H9 (cell line): ENCODE data around the gene VPS51. TPM values are rescaled to one million over a fixed set of nuclear protein-coding genes. Genes with fewer than 3 reads are reported as not detected.

Experiments used
- DNase-seq: peaks from one replicate; pipeline ENCODE4 v3.0.0-alpha.2; 2017
- H2AFZ ChIP-seq: one replicate; pipeline ENCODE4 v1.6.1; 2013; ENCODE audit warnings: mild to moderate bottlenecking, low read length, control low read depth, moderate library complexity
- H2AK5ac ChIP-seq: 2 replicates; pipeline ENCODE4 v1.6.1; 2013; ENCODE audit warnings: low read length, control low read depth, mixed read lengths; ENCODE audit not compliant: insufficient read length
- H2BK120ac ChIP-seq: one replicate; pipeline ENCODE4 v1.6.1; 2013; ENCODE audit warnings: low read depth, mild to moderate bottlenecking, low read length, control low read depth, inconsistent platforms; ENCODE audit not compliant: poor library complexity, severe bottlenecking
- H2BK12ac ChIP-seq: 2 replicates; pipeline ENCODE4 v1.6.1; 2013; ENCODE audit warnings: low read length, control low read depth, mixed read lengths, low read depth; ENCODE audit not compliant: insufficient read length
- H2BK15ac ChIP-seq: 2 replicates; pipeline ENCODE4 v1.6.1; 2013; ENCODE audit warnings: low read depth, low read length, control low read depth
- H2BK20ac ChIP-seq: one replicate; pipeline ENCODE4 v1.6.1; 2013; ENCODE audit warnings: low read depth, mild to moderate bottlenecking, low read length, control low read depth, inconsistent platforms; ENCODE audit not compliant: poor library complexity, severe bottlenecking
- H2BK5ac ChIP-seq: 2 replicates; pipeline ENCODE4 v1.6.1; 2013; ENCODE audit warnings: low read length, control low read depth, mixed read lengths; ENCODE audit not compliant: insufficient read length
- H3K14ac ChIP-seq: 2 replicates; pipeline ENCODE4 v1.6.1; 2013; ENCODE audit warnings: low read length, control low read depth; ENCODE audit not compliant: insufficient read depth
- H3K18ac ChIP-seq: 2 replicates; pipeline ENCODE4 v1.6.1; 2013; ENCODE audit warnings: low read depth, mild to moderate bottlenecking, mixed read lengths, low read length, control low read depth; ENCODE audit not compliant: insufficient read length
- H3K23ac ChIP-seq: 2 replicates; pipeline ENCODE4 v1.6.1; 2013; ENCODE audit warnings: low read length, control low read depth, mixed read lengths, low read depth; ENCODE audit not compliant: insufficient read length
- H3K23me2 ChIP-seq: 2 replicates; pipeline ENCODE4 v1.6.1; 2013; ENCODE audit warnings: low read depth, mild to moderate bottlenecking, mixed read lengths, low read length, control low read depth; ENCODE audit not compliant: insufficient read length, poor library complexity, severe bottlenecking
- H3K27ac ChIP-seq: 2 replicates; pipeline ENCODE4 v1.5.1; 2013; ENCODE audit warnings: low read length, control low read depth, mixed read lengths, low read depth; ENCODE audit not compliant: insufficient read length
- H3K27me3 ChIP-seq: 2 replicates; pipeline ENCODE4 v1.6.1; 2013; ENCODE audit warnings: low read length, control low read depth, inconsistent platforms; ENCODE audit not compliant: insufficient read depth
- H3K4ac ChIP-seq: 2 replicates; pipeline ENCODE4 v1.6.1; 2013; ENCODE audit warnings: low read depth, mild to moderate bottlenecking, control low read depth, inconsistent platforms, low read length, moderate library complexity
- H3K4me1 ChIP-seq: 2 replicates; pipeline ENCODE4 v1.6.1; 2013; ENCODE audit warnings: low read length, control low read depth, inconsistent platforms; ENCODE audit not compliant: insufficient read depth
- H3K4me2 ChIP-seq: 2 replicates; pipeline ENCODE4 v1.6.1; 2013; ENCODE audit warnings: low read length, control low read depth, mixed read lengths; ENCODE audit not compliant: insufficient read length, insufficient read depth
- H3K56ac ChIP-seq: 2 replicates; pipeline ENCODE4 v1.6.1; 2013; ENCODE audit warnings: low read depth, mild to moderate bottlenecking, mixed read lengths, low read length, control low read depth; ENCODE audit not compliant: insufficient read length
- H3K79me1 ChIP-seq: 2 replicates; pipeline ENCODE4 v1.6.1; 2013; ENCODE audit warnings: low read depth, mild to moderate bottlenecking, moderate library complexity, low read length, control low read depth, inconsistent platforms; ENCODE audit not compliant: insufficient read depth, poor library complexity, severe bottlenecking
- H3K79me2 ChIP-seq: 2 replicates; pipeline ENCODE4 v1.6.1; 2013; ENCODE audit warnings: low read length, control low read depth, inconsistent platforms; ENCODE audit not compliant: insufficient read depth
- H3K9ac ChIP-seq: 2 replicates; pipeline ENCODE4 v1.6.1; 2013; ENCODE audit warnings: low read length, control low read depth, mixed read lengths; ENCODE audit not compliant: insufficient read length; ENCODE audit errors: extremely low read depth
- H3K9me3 ChIP-seq: one replicate; pipeline ENCODE4 v1.6.1; 2013; ENCODE audit warnings: low read depth, low read length, inconsistent platforms; ENCODE audit not compliant: control insufficient read depth
- H3T11ph ChIP-seq: one replicate; pipeline ENCODE4 v1.6.1; 2013; ENCODE audit warnings: mild to moderate bottlenecking, low read length, control low read depth, inconsistent platforms
- H4K20me1 ChIP-seq: one replicate; pipeline ENCODE4 v1.6.1; 2013; ENCODE audit not compliant: control insufficient read depth, insufficient read length, insufficient read depth
- H4K5ac ChIP-seq: 2 replicates; pipeline ENCODE4 v1.6.1; 2013; ENCODE audit warnings: low read depth, mild to moderate bottlenecking, mixed read lengths, low read length, control low read depth; ENCODE audit not compliant: insufficient read length
- H4K8ac ChIP-seq: replicated peaks from 2 replicates; pipeline ENCODE4 v1.6.1; 2013; ENCODE audit warnings: low read length, control low read depth, mixed read lengths, low read depth; ENCODE audit not compliant: insufficient read length
- H4K91ac ChIP-seq: 2 replicates; pipeline ENCODE4 v1.6.1; 2013; ENCODE audit warnings: low read depth, mild to moderate bottlenecking, moderate library complexity, mixed read lengths, low read length, control low read depth; ENCODE audit not compliant: insufficient read length
- H3K27ac Mint-ChIP-seq, 3 experiments: 2 replicates in 2 of 3; 3 replicates in 1 of 3; pipeline ENCODE4 v1.8.0; 2020 to 2021; ENCODE audit warnings: mixed read lengths in 3 of 3, mild to moderate bottlenecking in 1 of 3, moderate library complexity in 1 of 3
- H3K27me3 Mint-ChIP-seq: 2 replicates; pipeline ENCODE4 v1.8.0; 2021; ENCODE audit warnings: low read depth, mild to moderate bottlenecking, moderate library complexity, mixed read lengths
- H3K36me3 Mint-ChIP-seq, 3 experiments: 2 replicates in 2 of 3; 3 replicates in 1 of 3; pipeline ENCODE4 v1.8.0; 2020 to 2021; ENCODE audit warnings: low read depth in 3 of 3, mixed read lengths in 3 of 3; ENCODE audit not compliant: insufficient read depth in 1 of 3
- H3K4me1 Mint-ChIP-seq, 2 experiments: 2 replicates each; pipeline ENCODE4 v1.8.0; 2020; ENCODE audit warnings: mixed read lengths in 2 of 2
- H3K4me3 Mint-ChIP-seq, 2 experiments: 2 replicates in 1 of 2; 3 replicates in 1 of 2; pipeline ENCODE4 v1.8.0; 2020 to 2021; ENCODE audit warnings: mild to moderate bottlenecking in 2 of 2, mixed read lengths in 2 of 2, moderate library complexity in 1 of 2
- H3K9me3 Mint-ChIP-seq, 2 experiments: 2 replicates in 1 of 2; 3 replicates in 1 of 2; pipeline ENCODE4 v1.8.0; 2020; ENCODE audit warnings: mild to moderate bottlenecking in 2 of 2, mixed read lengths in 2 of 2, moderate library complexity in 1 of 2
- CTCF ChIP-seq: fragments of 200-600 bp; sonication (generic); conservative IDR thresholded peaks from 3 replicates; pipeline ENCODE4 v1.8.0; 2021; ENCODE audit warnings: antibody characterized with exemption, mild to moderate bottlenecking
- WGBS: extraction: QIAGEN DNeasy Blood & Tissue Kit; methylation state at CpG from one replicate; pipeline ENCODE4 v1.1.7; 2013; ENCODE audit warnings: missing lambda C conversion rate, low lambda C conversion rate, mixed read lengths; ENCODE audit not compliant: insufficient read length; ENCODE audit errors: extremely low coverage; 5-methylcytosine and 5-hydroxymethylcytosine counted together
- total RNA-seq: library from RNA; stranded (reverse); gene quantifications from 2 replicates; pipeline ENCODE4 v1.2.1, GENCODE V29; 2021

Gene VPS51
- total RNA-seq, 1 experiment from 2014 or later, result 94.7 TPM

DNA sequence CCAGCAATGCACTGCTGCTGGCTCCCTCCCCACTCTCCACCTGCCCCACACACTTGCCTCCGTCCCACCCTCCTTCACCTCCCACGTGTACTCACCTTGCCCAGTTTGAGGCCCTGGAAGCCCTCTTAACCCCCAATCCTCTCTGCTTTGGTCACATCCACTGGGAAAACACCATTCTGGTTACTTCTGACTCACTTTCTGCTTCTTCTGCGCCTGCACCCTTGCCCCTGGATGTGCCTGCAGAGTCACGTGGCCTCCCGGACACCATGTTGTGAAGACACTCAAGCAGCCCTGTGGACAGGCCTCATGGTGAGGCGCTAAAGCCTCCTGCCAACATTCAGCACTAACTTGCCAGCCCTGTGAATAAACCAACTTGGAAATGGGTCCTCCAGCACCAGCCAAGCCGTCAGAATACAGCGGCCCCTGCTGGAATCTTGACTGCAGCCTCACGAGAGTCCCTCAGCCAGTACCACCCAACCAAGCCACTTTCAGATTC, 35.1 kb upstream of the VPS51 start:
- Histone ChIP-seq H4K8ac (no peak overlapping the region), H3K23ac (no peak overlapping the region), H3K4me1 (no peaks in the 10 kb centered on the region), H2BK5ac (no peak overlapping the region), H2AK5ac (no peak overlapping the region), H3K4me2 (no peak overlapping the region), H2AFZ (no peak overlapping the region), H2BK20ac (no peak overlapping the region), H3K23me2 (no peaks in the 10 kb centered on the region), H3K9ac (no peak overlapping the region), H3K18ac (no peak overlapping the region), H4K5ac (no peak overlapping the region), H3K79me2 (no peaks in the 10 kb centered on the region), H3K14ac (no peak overlapping the region), H3K56ac (no peak overlapping the region), H3K27me3 (no peaks in the 10 kb centered on the region), H3K79me1 (no peaks in the 10 kb centered on the region), H4K91ac (no peak overlapping the region), H3T11ph (no peak overlapping the region), H4K20me1 (no peaks in the 10 kb centered on the region), H2BK12ac (no peak overlapping the region), H3K9me3 (no peaks in the 10 kb centered on the region), H3K27ac (no peak overlapping the region), H2BK15ac (no peak overlapping the region), H2BK120ac (no peak overlapping the region), H3K4ac (no peak overlapping the region)
- Mint-ChIP-seq H3K4me1 (peaks cover 6 to 10% of the 10 kb centered on the region in 2 experiments), H3K27ac (peak overlapping the region in 1 of 3 experiments; percentile 42; a peak in 3 of 7 replicates), H3K27me3 (peaks cover 8% of the 10 kb centered on the region), H3K36me3 (no peaks in the 10 kb centered on the region), H3K4me3 (no peak overlapping the region), H3K9me3 (no peaks in the 10 kb centered on the region)
- no CpG with 5 or more reads among the region's 9 CpGs for WGBS
- DNase-seq, result peak; percentile 74
- peak; percentile 73 for TF ChIP-seq CTCF
